ENCODE measurements around the gene ALG10B. TPM values are rescaled to one million over a fixed set of nuclear protein-coding genes. Genes with fewer than 3 reads are reported as not detected.
"Not testable (repeated sequence)": the region's sequence is repeated elsewhere in the genome, so short reads cannot be mapped to it uniquely, and the experiment has no call there.

The ALG10B gene
- total RNA-seq, 1 experiment from 2014 or later = 11.2 TPM

DNA sequence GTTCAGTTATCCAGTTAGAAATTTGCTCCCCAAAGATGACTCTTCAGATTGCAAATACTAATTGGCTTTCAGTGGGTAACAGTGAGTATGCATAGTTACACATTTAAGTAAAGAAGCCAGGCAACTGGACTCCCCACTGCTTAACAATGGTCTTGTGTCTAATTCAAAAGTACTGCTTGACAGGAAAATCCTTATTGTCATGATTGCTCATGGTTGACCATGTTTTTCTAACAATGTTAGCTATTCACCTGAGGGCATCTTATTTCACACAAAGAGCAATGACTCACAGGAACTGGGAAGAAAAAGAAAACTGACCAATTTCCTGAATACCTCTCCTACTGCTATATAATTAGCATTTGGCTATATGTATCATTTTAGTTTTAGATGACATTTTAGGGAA lies 33.7 kb upstream of the ALG10B start:
- peaks cover 4% of the 10 kb centered on the region for H3K36me3 Mint-ChIP-seq (ENCODE audit: insufficient read depth, unreplicated experiment)
- no TSS peak for BruUV-seq (replicated peaks)
- peak overlapping the region; percentile 96 for H3K27ac Mint-ChIP-seq (ENCODE audit: unreplicated experiment)
- peaks cover 35% of the 10 kb centered on the region for H3K4me1 Mint-ChIP-seq (ENCODE audit: low read depth, unreplicated experiment)
- DNase-seq = peak; percentile 34
- H3K4me3 Mint-ChIP-seq (ENCODE audit: low read depth, unreplicated experiment) = no peak overlapping the region
- CTCF ChIA-PET = interaction anchor here (0.6 to 1.2 kb wide), 4 partner anchors 13 to 1013 kb away, joined by 3 to 9 read pairs (median 3); no protein-coding TSS in a partner anchor
- peaks cover 5% of the 10 kb centered on the region for H3K9me3 Mint-ChIP-seq (ENCODE audit: low read depth, unreplicated experiment)
- no peaks in the 10 kb centered on the region for H3K27me3 Mint-ChIP-seq (ENCODE audit: unreplicated experiment)
- TF ChIP-seq, protein P1, sequence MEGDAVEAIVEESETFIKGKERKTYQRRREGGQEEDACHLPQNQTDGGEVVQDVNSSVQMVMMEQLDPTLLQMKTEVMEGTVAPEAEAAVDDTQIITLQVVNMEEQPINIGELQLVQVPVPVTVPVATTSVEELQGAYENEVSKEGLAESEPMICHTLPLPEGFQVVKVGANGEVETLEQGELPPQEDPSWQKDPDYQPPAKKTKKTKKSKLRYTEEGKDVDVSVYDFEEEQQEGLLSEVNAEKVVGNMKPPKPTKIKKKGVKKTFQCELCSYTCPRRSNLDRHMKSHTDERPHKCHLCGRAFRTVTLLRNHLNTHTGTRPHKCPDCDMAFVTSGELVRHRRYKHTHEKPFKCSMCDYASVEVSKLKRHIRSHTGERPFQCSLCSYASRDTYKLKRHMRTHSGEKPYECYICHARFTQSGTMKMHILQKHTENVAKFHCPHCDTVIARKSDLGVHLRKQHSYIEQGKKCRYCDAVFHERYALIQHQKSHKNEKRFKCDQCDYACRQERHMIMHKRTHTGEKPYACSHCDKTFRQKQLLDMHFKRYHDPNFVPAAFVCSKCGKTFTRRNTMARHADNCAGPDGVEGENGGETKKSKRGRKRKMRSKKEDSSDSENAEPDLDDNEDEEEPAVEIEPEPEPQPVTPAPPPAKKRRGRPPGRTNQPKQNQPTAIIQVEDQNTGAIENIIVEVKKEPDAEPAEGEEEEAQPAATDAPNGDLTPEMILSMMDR (IDR thresholded peaks at IDR 0.05; ENCODE audit: unreplicated experiment) = no peak
- intact Hi-C loops (cut with micrococcal nuclease; ENCODE audit: unreplicated experiment) = loop anchor here (2.0 kb wide), 1 partner anchor 134 kb away; no protein-coding TSS in a partner anchor

DNA sequence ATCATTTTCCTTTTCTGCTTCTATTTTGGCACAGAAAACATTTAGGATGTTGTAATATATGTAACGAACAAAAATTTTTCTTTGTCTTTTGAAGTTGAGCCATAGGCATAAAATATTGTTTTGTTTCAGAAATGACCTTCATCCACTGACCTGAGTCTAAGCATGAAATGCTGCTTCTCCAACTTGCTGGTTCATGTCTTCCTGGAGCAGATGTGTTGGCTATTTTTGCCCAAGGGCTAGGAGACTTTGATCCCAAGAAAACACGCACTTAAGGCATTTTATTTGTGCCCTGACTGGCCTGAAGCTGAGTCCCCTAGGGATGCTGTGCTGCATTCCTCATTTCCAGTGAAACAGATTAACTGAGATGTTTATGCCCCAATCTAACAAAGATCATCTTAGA lies 27.2 kb upstream of the ALG10B start:
- Mint-ChIP-seq H3K4me1 (ENCODE audit: low read depth, unreplicated experiment) (peaks cover 4% of the 10 kb centered on the region), H3K27me3 (ENCODE audit: unreplicated experiment) (no peaks in the 10 kb centered on the region), H3K27ac (ENCODE audit: unreplicated experiment) (no peak overlapping the region), H3K4me3 (ENCODE audit: low read depth, unreplicated experiment) (no peak overlapping the region), H3K9me3 (ENCODE audit: low read depth, unreplicated experiment) (peaks cover 4% of the 10 kb centered on the region), H3K36me3 (ENCODE audit: insufficient read depth, unreplicated experiment) (no peaks in the 10 kb centered on the region)
- DNase-seq = no peak
- intact Hi-C loops (cut with micrococcal nuclease; ENCODE audit: unreplicated experiment) = no loop called here
- TF ChIP-seq, protein P1 (IDR thresholded peaks at IDR 0.05; ENCODE audit: unreplicated experiment) = no peak
- no TSS peak for BruUV-seq (replicated peaks)
- CTCF ChIA-PET = no interaction called here

DNA sequence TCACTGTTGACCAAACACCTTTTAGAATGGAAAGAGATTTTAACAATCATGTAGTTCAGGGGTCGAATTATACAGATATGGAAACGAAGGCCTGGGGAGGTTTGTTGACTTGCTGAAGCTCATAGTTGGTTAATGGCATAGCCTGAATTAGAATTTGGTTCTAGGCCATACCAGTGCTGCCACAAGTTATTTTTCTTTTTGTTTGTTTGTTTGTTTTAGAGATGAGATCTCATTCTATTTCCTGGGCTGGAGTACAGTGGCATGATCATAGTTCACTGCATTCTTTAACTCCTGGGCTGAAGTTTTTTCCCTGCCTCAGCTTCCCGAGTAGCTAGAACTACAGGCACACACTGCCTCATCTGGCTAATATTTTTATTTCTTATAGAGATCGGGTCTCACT lies 25.4 kb upstream of the ALG10B start:
- Mint-ChIP-seq H3K9me3 (ENCODE audit: low read depth, unreplicated experiment) (peaks cover 4% of the 10 kb centered on the region), H3K27me3 (ENCODE audit: unreplicated experiment) (no peaks in the 10 kb centered on the region), H3K4me3 (ENCODE audit: low read depth, unreplicated experiment) (no peak overlapping the region), H3K27ac (ENCODE audit: unreplicated experiment) (no peak overlapping the region), H3K36me3 (ENCODE audit: insufficient read depth, unreplicated experiment) (no peaks in the 10 kb centered on the region), H3K4me1 (ENCODE audit: low read depth, unreplicated experiment) (no peaks in the 10 kb centered on the region)
- TF ChIP-seq, protein P1 (IDR thresholded peaks at IDR 0.05; ENCODE audit: unreplicated experiment) = no peak
- DNase-seq = no peak
- intact Hi-C loops (cut with micrococcal nuclease; ENCODE audit: unreplicated experiment) = no loop called here
- no TSS peak for BruUV-seq (replicated peaks)
- CTCF ChIA-PET = no interaction called here

DNA sequence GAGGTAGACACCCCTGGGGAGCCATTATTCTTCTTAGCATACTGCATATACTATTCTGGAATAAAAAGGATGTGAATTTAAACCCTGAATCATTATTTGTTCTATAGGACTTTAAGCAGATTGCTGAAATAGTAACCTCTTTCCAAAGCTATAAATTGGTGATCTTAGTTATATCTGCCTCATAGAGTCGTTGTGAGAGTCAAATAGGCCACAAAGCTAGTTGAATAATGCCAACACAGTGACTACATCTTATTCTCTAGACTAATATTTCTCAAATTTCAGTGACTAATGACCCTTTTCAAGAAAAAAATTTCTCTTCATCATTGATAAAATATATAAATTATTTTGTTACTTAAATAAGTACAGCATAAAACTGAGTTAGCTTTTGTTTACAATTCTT lies 13.6 kb upstream of the ALG10B start:
- H3K27me3 Mint-ChIP-seq (ENCODE audit: unreplicated experiment); BruUV-seq (replicated peaks); DNase-seq; H3K27ac Mint-ChIP-seq (ENCODE audit: unreplicated experiment); H3K4me1 Mint-ChIP-seq (ENCODE audit: low read depth, unreplicated experiment); H3K36me3 Mint-ChIP-seq (ENCODE audit: insufficient read depth, unreplicated experiment); H3K4me3 Mint-ChIP-seq (ENCODE audit: low read depth, unreplicated experiment); H3K9me3 Mint-ChIP-seq (ENCODE audit: low read depth, unreplicated experiment): not testable (repeated sequence)
- intact Hi-C loops (cut with micrococcal nuclease; ENCODE audit: unreplicated experiment) = loop anchor here (5.0 kb wide), 1 partner anchor 81 kb away; no protein-coding TSS in a partner anchor
- CTCF ChIA-PET = interaction anchor here (0.6 kb wide), 1 partner anchor 13 kb away, joined by 3 read pairs; no protein-coding TSS in a partner anchor

DNA sequence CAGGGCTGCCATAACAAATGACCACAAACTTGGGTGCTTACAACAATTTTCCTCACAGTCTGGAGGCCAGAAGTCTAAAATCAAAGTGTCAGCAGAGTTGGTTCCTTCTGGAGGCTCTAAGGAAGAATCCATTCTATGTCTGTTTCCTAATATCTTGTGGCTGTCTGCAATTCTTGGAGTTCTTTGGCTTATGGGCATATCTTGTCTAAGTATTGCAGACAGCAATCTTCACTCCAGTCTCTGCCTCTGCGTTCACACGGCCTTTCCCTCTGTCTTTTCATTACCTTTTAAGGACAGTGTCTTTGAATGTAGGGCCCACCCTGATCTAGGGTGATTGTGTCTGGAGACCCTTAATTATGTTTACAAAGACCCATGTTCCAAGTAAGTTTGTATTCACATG lies 5.4 kb downstream of the ALG10B start:
- DNase-seq; H3K27me3 Mint-ChIP-seq (ENCODE audit: unreplicated experiment); BruUV-seq (replicated peaks); H3K27ac Mint-ChIP-seq (ENCODE audit: unreplicated experiment); H3K4me3 Mint-ChIP-seq (ENCODE audit: low read depth, unreplicated experiment); CTCF ChIA-PET; H3K4me1 Mint-ChIP-seq (ENCODE audit: low read depth, unreplicated experiment); intact Hi-C loops (cut with micrococcal nuclease; ENCODE audit: unreplicated experiment); H3K36me3 Mint-ChIP-seq (ENCODE audit: insufficient read depth, unreplicated experiment); H3K9me3 Mint-ChIP-seq (ENCODE audit: low read depth, unreplicated experiment): not testable (repeated sequence)
